GM19372 (cell line): Measurements from ENCODE around the gene CAPN5.

Experiments
- ATAC-seq: cut with Tn5 transposase; IDR thresholded peaks from one replicate; pipeline ENCODE4 v1.9.1; 2021; ENCODE audit warnings: mild to moderate bottlenecking, low read depth, moderate library complexity; ENCODE audit not compliant: unreplicated experiment

Gene CAPN5

DNA sequence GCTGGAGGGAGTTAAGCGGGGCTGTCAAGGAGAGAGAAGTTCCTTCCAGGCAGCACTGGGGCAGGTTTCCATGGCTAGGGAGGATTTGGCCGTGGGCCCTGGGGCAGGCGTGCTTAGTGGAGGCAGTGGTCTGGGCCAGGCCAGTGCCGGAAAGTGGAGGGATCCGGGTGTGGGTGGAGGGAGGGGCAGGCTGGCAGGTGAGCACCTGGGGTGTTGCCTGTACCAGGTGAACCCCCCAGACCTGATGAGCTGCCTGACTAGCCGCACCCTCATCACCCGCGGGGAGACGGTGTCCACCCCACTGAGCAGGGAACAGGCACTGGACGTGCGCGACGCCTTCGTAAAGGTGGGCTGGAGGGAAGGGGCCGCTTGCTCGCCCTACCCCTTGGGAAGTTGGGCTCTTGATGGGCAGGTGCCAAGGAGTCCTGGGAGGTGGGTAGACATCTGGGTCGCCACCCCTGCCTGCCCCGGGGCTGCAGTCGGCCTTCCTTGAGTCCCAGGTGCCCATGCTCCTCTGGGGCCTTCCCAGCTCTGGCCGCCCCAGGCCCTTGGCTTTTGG is 93.2 kb downstream of the CAPN5 start:
- no peak for ATAC-seq

DNA sequence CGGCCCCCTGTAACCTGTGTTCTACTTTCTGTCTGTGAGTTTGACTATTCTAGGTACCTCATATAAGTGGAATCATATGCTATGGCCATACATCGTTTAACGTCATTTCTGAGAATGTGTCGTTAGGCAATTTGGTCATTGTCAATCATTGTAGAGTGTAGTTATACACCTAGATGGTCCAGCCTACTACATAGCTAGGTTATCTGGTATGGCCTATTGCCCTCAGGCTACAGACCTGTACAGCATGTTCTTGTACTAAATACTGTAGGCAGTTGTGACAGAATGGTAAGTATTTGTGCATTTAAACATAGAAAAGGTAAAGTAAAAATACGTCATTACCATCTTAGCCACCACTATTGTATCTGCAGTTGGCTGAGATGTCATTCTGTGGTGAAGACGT is 96.5 kb downstream of the CAPN5 start:
- no peak for ATAC-seq

DNA sequence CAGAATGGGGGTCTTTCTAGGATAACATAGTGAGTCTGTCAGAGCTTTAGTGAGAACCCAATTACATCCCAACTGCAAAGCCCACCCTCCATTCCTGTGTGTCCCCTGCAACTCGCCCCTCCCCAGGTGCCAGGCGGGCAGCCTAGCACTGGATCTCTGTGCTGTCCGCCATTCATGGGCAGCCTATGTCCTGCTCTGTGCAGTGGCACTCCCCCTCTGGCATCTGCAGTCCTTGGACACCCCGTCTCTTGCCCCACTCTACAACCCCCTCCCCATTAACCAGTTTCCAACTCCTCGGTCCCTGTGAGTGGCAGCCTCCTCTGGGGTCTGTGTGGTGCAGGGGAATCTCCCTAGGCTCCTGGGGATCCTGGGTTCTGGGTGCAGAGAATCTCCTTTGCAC is 98.3 kb downstream of the CAPN5 start:
- ATAC-seq: no peak

DNA sequence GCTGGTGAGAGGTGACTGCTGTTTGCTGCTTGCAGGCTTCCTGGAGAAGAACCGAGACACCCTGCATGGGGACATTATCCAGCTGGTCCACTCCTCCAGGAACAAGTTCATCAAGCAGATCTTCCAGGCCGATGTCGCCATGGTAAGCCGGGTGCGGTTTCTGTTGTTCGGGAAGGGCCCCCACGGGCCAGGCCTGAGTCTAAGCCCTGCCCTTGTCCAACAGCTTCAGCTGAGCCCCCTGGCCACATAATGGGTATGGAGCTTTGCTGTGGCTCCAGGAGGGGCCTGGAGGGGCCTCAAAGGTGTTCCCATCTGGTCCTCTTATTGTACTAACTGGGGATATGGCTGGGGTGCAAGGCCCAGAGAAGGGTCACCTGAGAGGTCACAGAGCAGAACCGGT is 99.2 kb downstream of the CAPN5 start:
- ATAC-seq: no peak

- ATAC-seq: no peak
Observed at GRCh38 chr11:77167111-77167626, 100.4 kb downstream of the CAPN5 start.

DNA sequence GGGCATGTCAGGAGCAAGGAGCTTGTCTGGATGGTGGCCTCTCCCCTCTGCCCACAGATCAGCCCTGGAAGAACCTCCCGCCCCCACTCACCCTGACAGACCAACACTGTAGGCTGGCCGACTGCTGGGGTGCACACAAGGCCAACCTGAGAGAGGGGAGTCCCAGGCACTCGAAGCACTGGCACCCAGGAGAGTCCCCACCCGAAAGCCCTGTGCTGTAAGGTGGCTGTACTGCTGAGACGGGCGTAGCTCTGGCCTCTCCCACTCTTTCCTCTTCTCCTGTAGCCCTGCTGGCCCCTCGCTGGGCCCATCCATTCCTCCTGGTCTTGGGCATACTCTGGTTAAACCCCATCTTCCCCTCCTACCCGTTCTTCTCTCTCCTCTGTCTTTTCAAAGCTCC is 101.0 kb downstream of the CAPN5 start:
- no peak for ATAC-seq

DNA sequence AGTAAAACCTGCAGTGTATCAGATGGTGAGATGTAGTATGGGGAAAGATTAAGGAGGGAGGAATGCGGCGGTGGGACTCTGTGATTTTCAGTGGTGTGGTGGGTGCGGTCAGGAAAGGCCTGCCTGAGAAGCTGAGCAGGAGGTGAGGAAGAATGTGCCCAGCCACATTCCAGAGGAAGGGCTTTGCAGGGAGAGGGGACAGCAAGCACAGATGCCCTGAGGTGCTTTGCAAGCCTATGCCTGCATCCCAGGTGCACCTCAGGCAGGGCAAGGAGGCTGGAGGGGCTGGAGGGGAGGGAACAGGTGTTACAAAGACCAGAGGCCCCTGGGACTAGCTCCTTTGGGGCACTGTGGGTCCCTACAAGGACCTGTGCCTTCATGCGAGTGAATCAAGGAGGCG is 103.3 kb downstream of the CAPN5 start:
- ATAC-seq: no peak

DNA sequence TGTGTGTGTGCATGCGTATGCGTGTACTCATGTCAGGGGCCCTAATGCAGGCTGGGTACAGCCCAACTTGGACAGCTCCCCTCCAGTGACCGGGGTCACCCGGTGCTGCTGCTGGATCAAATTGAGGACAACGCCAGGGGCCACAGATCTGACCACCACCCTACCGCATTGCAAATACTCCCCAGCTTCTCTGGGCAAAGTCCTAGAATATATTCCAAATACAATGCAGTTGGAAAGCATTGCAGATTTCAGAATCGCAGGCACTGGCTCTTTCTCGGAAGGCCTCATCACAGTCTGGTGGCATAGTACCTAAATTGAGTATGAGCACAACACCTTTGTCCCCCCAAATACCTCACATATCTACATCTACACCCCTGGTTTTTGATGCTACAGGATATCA is 104.5 kb downstream of the CAPN5 start:
- no peak for ATAC-seq

GRCh38 chr11:77171885-77172665 is 105.3 kb downstream of the CAPN5 start:
- ATAC-seq: no peak

DNA sequence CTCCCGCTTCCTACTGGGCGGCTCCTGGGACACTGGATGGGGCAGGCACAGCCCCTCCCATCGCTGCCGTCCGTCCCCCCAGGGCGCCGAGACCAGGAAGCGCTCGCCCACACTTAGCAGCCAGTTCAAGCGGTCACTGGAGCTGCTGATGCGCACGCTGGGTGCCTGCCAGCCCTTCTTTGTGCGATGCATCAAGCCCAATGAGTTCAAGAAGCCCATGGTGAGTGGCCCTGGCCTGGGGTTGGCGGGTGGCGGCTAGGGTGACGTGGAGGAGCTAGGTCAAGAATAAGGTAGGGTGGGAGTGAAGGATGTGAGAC is 105.9 kb downstream of the CAPN5 start:
- ATAC-seq: no peak

- ATAC-seq: no peak
Observed at GRCh38 chr11:77173494-77173893, 106.7 kb downstream of the CAPN5 start.

DNA sequence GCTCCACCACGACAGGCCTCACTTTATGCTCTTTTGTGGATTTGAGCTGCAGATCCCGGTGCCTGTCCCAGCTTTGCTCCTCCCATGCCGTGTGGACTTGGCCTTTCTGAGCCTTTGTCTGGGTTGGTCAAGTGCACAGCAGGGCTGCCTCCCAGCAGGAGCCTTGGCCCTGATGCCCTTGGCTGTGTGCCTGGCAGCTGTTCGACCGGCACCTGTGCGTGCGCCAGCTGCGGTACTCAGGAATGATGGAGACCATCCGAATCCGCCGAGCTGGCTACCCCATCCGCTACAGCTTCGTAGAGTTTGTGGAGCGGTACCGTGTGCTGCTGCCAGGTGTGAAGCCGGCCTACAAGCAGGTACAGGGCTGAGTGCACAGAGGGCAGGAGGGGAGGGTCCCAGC is 107.8 kb downstream of the CAPN5 start:
- ATAC-seq: no peak

GRCh38 chr11:77175021-77175842 is 108.5 kb downstream of the CAPN5 start:
- no peak for ATAC-seq
